Measurements from ENCODE around the gene QSOX1.

Gene QSOX1

DNA sequence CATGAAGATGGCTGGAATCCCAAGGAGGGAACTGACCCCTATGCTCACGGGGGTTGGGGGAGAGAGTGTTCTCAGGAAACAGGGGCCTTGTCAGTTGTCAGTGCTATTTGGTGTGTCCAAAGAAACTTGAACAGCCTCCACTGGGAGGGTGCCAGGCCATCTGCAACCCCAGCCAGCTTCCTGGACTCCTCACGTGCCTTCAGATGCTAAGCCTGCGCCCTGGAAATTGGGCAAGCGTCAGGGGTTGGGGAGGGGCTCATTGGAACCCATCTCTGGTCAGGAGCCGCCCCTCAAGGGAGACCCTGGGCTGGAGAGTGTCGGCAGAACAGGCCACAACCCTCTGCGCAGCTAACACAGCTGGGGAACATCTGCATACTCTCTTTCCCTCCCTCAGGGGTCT lies 62.3 kb downstream of the QSOX1 start:
- DNase-seq, result no peak

DNA sequence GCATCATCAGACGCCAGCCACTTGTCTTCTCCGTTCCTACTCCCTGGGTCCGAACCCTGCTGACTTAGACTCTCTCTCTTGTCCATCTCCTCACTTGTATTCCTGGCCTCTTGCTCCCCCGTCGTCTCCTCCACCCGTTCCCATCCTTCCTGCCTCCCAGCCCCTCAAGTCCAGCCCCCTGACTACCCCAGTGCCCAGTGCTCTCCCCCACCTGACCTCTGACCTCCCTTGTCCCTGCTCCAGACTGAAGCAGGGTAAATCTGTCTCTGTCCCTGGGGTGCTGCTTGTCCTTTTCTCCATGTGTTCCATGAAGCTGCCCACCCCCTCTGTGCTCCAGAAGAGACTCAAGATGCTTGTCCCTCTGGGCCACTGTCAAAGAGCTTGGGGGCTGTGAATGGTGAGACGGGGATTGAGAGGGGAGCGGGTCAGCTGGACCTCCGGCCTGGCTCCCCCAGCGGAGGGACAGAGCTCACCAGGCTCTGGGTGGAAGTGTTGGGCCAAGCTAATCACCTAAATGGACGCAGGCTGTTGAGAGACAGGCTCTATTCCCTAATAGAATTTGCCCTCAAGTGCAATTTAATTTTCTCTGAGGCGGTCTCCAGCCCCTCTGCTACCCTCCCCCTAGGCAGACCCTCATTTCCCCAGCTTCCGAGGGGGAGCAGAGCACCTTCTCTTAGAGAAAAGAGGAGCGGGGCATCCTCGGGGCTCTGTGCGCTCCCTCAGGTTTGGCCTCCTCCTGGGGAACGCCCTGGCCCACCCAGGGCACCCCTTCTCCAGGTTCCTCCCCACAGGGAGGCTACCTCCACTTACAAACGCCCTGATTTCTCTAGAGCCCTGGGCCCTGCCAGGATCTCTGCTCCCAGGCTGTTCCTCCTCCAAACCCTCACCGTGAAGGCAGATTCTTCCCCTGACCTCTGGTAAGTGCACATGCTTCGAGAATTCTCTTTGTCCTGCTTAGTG lies 64.4 kb downstream of the QSOX1 start:
- no peak for DNase-seq

DNA sequence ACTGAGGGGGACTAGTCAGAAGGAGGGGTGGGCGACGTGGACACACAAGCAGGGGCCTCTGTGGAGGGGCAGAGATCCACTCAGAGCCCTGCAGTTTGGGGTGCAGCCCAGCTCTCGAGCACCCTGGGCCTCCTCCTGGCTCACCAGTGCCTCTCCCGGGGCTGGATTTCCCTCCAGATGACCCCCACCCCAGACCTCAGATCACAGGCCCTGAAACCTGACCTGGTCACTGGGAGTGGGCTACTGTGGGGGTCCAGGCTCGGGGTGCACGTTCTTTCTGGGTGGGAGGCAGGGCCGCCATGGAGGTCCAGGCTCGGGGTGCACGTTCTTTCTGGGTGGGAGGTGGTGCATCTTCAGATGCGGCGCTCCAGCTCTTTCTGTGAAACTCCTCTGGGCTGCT lies 65.1 kb downstream of the QSOX1 start:
- DNase-seq, result no peak

DNA sequence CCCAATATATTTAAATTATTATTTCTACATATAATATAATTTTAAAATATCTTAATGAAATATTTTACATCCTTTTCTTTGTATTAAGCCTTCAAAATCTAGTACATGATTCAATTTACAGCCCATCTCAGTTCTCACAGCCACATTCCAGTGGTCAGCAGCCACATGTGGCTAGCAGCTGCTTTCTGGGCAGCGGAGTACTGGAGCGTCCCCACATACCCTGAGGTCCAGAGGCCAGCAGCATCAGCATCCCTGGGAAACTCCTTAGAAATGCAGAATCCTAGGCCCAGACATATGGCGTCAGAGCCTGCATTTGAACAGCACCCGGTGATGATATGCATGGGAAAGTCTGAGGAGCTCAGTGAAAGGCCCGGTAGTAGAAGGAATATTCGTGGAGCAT lies 66.8 kb downstream of the QSOX1 start:
- DNase-seq, result no peak

DNA sequence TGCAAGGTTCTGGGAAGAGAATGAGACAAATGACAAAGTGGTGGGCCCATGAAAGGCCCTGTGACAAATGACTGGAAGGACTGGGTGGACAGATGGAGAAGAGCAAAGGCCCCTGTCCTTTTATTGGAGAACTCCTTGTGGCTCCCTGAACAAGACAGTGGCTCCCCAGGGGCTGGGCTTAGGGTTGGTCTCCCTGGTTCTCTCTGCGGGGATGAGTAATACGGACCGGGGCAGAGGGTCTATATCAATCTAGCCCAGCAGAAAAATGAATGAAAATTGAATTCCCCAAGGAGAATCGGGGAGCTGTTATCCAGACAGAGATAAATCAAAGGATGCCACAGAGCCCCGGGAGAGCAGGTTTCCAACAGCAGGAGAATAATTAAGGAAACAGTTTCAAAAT lies 70.2 kb downstream of the QSOX1 start:
- no peak for DNase-seq

DNA sequence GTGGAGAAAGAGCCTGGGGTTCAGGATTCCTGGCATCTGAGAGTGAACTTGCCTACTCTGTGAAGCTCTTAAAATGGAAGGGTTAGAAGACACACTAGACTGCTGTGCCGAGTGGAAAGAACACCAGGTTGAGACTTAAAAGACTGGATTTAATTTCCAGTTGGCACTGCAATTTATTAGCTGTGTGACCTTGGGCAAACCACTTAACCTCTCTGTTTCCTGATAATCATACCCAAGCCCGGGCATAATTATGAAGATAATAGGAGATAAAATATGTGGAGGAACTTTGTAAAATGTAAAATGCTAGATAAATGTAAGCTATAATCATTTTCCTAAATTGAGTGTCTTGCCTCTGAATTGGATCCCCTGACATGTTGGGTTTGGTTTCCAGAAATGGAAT lies 70.7 kb downstream of the QSOX1 start:
- no peak for DNase-seq

DNA sequence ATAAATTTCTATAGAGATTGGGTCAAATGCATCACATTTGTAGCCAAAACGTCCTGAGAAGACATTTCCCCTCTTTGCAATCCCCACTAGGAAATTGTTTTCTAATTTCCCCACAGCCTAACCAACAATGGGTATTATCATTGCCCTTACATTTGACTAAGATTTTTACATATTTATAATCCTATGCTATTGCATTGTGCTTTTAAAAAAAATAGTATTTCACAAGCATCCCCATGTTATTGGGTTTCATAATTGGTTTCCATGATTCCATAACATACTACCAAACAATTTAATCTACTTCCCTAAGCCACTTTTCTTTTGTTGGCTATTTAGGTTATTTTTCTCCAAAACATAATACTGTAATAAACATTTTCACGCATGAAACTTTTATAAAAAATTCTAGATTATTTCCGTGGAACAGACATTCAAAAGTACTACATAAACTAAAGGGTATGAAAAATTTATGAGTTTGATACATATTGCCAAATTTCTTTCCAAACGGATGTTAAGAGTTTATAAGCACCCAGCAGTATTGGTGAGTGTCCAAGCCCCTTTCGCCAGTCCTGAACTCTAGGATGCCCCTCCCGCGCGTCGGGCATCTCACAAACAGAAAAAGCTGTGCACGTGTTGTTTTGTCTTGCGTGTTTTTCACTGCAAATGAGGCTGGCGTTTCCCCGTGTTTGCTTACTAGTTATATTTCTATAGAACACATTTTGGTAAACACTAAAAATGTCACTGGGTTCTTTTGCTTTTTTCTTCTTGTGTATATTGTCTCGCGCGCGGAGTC lies 73.4 kb downstream of the QSOX1 start:
- DNase-seq, result no peak

DNA sequence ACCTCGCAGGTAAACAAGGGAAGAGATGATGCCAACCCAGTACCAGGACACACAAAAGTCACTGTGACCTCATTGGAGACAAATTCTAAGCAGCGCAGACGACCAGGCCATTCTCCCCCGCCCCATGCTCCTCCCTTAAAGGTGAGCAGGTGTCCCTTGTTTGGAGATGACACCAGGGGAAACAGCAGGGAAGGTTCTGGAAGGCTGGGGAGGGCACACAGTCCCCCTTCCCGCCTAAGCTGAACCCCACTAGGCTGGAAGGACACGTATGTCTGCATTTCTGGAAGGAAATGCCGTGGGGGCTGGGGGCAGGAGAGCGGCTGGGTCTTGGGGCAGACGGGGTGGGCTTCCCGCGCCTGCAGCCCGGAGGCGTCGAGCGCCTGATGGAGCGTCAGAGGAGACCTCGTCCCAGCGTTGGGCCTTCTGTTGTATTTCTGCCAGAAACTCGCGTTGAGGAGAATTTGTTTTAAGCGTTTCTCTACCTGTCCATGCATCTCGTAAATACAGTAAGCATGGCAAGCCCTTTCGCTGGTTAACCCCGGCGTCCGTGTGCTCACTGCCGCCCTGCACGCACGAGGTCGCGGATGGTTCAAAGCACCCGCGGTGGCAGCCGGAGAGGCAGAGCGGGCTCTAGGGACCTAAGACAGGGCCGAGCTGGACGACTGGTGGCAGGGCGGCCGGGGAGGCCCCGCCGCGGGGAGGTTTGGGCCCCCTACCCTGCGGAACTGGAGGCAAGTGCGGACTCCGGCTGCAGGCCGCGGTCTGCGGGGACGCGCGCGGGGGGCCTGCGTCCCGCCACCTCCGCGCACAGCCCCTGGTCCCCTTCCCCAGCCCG lies 74.2 kb downstream of the QSOX1 start:
- DNase-seq, result no peak

DNA sequence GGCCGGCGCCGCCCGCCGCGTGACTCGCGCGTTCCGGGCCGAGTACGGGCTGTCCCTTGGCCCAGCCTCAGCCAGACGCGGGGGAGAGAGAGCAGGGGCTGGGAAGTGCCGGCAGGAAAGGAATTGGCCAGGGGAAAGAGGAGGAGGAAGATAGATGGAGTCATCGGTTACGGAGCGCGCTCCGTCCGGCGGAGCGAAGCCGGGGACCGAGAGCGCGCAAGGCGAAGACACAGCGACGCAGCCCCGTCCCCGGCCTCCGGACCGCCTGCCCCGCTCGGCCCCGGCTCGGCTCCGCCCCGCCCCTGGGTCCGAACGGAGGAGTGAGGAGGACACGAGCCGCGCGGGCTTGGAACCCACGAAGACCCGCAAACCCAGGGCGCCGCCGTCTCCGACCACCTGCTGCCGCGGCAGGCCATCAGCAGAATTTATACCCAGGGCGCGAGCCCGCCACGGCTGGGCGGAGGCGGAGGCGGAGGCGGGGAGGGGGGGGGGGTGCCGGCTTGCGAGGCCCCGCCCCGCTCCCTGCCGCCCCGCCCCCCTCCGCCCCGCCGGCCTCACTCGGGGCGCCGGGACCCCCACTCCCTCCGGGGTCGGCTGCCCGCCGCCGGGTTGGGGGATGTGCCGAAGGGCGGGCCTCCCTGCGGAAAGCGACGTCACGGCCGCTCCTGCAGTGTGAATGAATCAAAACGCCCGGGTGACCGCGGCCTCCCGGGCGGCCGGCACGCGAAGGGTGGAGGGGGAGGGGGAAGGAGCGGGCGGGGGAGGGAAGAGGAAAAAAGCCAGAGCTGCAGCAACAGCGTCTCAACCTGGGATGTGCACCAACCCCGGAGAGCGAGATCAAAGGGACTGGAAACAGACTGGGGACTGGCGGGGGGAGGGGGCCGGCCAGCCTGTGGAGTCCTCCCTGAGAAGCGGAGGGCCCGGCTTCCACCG lies 75.1 kb downstream of the QSOX1 start, which contains the start of gene LHX4:
TSS of gene LHX4 (plus strand) at position 782 of the 933 bp plus-strand sequence. CDS start 266 bp downstream, outside the sequence.
- DNase-seq, result no peak

DNA sequence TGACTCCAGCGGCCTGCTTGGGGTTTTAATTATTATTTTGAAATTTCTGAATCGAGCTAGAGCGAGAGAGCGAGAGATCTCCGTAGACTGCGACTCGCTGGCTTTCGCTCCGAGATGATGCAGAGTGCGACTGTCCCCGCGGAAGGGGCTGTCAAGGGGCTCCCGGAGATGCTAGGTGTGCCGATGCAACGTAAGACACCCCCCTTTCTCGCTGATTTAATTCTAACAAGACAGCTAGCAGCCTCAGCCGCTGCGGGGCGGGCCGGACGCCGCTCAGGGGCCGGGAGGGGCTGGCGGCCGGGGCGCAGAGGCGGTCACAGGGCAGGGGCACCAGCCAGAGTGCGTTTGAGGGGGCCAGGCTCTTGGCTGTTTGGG lies 75.7 kb downstream of the QSOX1 start:
- DNase-seq, result no peak

DNA sequence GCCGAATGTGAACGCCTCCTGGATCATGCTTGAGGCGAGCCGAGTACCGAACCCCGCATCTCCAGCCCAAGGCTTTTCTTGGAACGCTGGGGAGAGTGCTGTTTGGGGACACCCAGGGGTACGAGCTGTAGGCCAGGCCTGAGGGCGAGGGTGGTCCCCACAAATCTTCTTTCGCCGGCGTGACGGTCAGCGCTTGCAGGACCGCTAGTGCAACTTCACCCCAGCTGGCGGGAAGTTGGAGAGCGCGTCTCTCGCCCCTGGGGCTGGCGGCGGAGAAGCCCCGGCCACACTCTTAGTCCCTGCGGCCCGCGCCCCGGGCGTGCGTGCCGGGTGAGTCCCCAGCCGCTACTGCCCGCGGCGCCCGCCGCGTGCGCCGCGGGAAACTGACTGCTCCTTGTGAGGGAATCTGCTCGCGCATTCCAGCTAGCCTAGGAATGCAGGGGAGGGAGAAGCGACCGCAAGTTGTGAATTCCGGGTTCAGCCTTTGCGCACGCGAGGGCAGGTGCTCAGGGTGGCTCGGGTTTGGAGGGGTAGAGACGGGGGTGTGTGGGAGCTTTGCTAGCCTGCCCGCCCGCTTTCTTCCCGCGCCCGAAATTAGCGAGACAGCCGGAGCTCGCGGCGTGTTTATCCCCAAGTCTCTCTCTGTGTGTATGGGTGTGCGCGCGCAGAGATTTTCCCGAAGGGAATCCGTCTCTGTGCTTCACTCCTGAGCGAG lies 76.3 kb downstream of the QSOX1 start:
- DNase-seq, result no peak

DNA sequence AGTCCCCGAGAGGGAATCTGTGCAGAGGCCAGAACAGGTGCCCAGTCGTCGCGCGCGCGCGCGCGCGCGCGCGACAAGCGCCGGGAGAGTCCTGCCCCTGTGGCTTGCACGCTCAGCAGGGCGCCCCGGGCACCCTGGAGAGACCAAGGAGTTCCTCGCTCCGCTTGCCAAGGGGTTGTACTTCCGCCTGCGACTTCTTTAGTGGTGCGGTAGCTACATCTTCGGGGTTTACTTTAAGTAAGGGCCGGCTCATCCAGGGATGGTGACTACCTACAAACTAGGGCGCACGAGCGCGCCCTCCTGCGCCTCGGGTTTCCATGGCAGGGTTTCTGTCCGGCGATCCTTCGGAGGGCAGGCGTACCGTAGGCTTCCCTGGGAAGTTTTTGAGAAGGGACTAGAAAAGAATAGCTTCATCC lies 76.8 kb downstream of the QSOX1 start:
- no peak for DNase-seq

DNA sequence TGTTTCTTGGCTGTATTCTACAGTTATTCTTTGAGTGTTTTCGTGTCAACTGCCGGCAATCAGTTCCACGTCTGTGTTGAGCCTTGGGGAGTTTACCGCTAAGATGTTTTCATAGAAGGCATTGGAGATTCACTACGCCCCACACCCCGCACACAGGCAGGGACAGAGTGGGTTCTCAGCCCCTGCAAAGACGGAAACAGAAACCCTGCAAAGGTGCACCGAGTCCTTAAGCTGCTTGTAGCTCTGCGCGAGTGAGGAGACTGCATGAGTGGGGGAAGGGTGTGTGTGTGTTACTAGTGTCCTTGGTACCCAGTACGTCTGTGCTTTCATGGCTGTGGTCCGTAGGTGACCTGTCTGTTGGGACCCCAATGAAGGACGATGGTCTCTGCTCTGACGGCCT lies 77.3 kb downstream of the QSOX1 start:
- DNase-seq, result no peak

DNA sequence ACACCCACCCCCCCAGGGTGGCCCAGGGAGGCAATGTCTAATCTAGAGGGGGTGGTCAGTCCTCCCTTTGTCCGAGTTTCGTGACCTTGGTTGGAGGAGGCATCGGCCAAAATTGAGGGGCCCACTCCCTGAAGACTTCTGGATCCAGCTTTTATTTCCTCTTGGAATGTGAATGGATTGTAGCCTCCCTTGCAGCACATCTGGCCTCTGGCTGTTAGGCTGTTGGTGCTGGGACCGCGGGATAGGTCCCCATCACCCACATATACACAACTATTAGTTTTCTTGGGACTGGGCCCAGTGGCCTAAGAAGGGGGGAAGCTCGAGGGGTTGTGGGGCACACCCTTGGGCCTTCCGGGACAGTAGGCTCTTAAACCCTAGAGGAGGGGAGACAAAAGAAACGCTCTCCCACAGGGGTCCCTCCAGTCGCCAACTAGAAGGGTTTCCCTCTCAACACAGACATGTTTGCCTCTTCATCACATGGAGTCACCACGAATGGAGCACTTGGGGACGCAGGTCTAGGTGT lies 77.9 kb downstream of the QSOX1 start:
- DNase-seq, result no peak

DNA sequence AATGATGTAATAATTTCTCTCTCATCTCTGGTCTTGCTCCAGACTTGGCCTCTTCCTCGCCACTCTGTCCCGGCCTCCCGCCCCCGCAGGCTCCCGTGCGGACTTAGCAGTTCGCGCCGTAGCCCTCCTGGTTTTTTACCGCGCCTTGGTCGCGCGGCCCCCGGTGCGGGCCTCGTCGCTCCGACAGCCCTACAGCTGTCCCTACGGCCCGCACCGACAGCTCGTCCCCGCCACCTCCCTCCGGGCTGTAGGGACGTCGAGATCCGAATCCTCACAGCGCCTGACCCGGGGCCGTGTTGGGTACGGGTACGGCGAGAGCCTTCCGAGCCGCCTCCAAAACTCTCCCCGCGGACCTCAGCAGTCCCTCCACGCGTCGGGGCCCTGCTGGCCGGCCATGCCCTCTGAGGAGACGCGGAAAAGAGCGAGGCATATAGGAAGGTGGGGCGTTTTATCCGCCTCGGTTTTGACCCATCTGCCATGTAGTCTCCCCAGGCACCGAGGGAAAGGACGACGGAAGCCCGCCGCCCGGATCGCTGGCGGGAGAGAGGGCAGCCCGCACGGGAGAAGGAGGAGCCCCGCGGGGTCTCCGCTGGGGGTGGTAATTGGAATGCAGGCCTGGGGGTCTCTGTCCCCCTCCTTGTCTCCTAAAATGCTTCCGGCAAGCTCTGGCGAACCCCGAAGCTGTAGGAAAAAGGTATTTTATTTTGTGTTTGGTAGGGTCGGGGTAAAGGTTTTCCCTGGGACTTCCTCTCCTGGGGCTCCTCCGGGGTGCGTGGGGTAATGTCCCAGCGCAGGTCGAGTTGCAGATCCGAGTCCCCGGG lies 78.7 kb downstream of the QSOX1 start:
- DNase-seq, result no peak

DNA sequence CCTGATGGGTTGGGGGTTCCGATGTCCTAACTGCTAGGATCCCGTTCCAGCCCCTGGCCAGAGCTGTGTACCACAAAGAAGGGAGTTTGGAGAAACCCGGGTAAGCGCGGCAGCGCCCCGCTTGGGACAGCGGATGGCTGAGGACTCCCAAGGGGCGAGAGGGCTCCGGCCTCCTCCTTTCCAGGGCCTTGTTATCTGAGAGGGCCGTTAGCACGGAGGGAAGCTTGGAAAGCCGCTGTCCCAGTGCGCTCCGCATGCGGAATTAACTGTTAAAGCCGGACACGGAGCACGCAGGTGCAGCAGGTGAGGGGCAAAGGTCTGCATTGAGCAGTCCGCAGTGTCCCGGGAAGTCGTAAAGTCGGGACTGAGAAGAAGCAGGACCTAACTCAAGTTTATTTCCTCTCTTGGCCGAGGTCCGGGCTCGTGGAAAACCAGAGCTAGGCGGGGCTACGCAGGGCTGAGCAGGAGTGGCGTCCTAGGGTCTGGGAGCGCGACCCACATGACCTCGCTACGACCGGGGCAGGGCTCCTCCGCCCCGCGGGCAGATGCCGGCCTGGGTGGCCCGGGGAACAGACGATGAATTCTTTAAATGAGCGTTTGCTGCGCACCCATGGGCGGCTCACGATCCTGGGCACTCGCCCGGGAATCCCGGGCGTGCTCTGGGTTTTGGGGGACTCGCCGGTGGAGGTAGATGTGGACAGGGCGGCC lies 79.9 kb downstream of the QSOX1 start:
- DNase-seq, result no peak

DNA sequence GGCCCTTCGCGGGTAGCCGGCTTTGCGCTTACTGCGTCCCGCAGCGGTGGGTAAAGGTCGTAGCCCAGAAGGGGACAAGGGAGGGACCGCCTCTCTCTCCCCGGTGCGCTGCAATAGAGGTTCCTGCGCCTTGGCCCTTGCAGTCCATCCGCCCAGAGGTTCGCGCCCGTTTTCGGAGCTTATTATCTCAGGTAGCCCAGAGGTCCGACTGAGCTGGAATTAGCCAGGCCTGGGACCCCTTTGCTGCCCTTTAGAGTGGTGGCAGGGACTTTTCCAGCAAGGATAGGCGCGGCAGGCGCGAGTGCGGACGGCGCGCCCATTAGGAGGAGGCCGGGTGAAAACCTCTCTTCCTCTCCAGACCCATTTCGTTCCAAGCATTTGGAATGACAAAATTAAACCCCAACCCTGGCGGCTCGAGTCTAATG lies 80.4 kb downstream of the QSOX1 start:
- no peak for DNase-seq

DNA sequence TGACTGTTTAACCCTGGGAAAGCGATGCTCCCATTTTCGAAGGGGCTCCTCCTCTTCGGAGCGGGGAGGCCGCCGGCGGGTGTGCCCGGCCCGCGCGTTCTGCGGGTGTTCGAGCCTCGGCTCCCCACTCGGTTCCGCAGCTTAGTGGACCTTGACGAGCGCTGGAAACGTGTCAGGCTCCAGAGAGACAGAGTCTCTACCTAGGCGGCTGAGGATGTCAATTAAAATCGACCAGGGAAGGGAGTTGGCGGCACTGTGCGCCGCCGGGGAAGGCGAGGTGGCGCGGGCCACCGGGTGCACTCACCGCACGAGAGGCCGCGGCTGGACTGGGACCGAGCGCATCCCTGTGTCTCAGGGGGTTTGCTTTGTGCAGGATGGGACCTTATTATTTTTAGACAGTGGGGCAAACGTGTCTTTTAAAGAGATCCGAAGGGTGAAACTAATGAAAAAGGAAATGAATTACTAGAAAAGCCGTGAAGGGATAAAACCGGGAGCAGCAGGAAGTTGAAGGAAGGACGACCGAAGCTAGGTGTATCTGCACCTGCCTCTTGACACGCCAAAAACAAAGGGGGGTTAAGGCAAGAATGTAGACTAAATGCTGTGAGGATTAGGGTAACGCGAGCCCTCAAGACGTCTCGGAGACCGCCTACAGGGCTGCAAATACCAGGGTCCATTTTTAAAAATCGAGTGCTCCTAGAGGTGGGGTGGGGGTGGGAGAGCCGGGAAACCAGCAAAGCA lies 81.0 kb downstream of the QSOX1 start:
- DNase-seq, result no peak
